ENCODE data around the gene PLEKHA8.
"Not testable (repeated sequence)": the region's sequence is repeated elsewhere in the genome, so short reads cannot be mapped to it uniquely, and the experiment has no call there.

The PLEKHA8 gene

DNA sequence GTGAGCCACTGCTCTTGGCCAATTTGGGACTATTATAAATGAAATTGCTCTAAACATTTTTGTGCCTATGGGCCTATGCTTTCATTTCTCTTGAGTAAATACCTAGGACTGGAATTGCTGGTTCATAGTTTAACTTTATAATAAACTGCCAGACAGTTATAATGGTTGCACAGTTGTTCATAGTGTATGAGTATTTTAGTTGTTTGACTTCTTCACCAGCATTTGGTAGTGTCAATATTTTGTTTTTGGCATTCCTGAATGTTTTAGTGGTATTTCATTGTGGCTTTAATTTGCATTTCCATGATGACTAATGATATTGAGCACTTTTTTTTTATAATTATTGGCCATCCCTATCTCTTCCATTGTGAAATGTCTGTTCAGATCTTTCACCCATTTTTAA is 29.5 kb downstream of the PLEKHA8 start:
- H3K27ac ChIP-seq = no peak overlapping the region
- no peaks in the 10 kb centered on the region for H3K4me1 ChIP-seq
- no peak overlapping the region for H3K4me3 ChIP-seq
- no peaks in the 10 kb centered on the region for H3K27me3 ChIP-seq
- no peak overlapping the region for H3K4me2 ChIP-seq
- H3K9me3 ChIP-seq = no peaks in the 10 kb centered on the region
- peaks cover 67% of the 10 kb centered on the region for H3K36me3 ChIP-seq
- H3K9ac ChIP-seq = no peak overlapping the region
- no peak for TF ChIP-seq Cebpa-rat (IDR thresholded peaks at IDR 0.05)
- no peaks in the 10 kb centered on the region for H4K20me1 ChIP-seq

DNA sequence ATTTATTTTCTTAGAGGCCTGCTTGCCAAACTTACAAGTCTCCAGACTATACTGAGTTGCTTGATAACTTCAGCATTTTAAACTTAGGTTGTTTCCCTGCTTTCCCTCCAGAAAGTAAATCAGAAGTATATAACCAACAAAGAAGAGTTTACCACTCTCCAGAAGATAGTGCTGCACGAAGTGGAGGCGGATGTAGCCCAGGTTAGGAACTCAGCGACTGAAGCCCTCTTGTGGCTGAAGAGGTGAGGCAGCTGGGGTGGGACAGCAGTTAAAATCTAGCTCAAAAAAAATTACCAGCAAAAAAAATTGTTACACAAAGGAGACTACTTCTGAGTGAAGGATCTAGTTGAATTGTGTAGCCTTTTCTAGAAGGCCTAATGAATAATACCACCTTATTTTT is 33.6 kb downstream of the PLEKHA8 start:
- H3K9me3 ChIP-seq, H3K4me3 ChIP-seq, H3K27me3 ChIP-seq, H3K27ac ChIP-seq, H3K4me1 ChIP-seq, H3K4me2 ChIP-seq, H3K9ac ChIP-seq, H4K20me1 ChIP-seq: not testable (repeated sequence)
- H3K36me3 ChIP-seq = peaks cover 69% of the 10 kb centered on the region

- Histone ChIP-seq H3K9ac (no peak overlapping the region), H3K4me1 (no peaks in the 10 kb centered on the region), H3K36me3 (peaks cover 70% of the 10 kb centered on the region), H4K20me1 (no peaks in the 10 kb centered on the region), H3K27ac (no peak overlapping the region), H3K4me2 (no peak overlapping the region), H3K9me3 (no peaks in the 10 kb centered on the region), H3K27me3 (no peaks in the 10 kb centered on the region), H3K4me3 (no peak overlapping the region)
- TF ChIP-seq Cebpa-rat (IDR thresholded peaks at IDR 0.05) = no peak
Measured at GRCh38 chr7:30062587-30062986, 34.4 kb downstream of the PLEKHA8 start.

- no peak overlapping the region for H3K27ac ChIP-seq
- H3K4me3 ChIP-seq = no peak overlapping the region
- no peaks in the 10 kb centered on the region for H4K20me1 ChIP-seq
- no peaks in the 10 kb centered on the region for H3K4me1 ChIP-seq
- no peaks in the 10 kb centered on the region for H3K27me3 ChIP-seq
- TF ChIP-seq Cebpa-rat (IDR thresholded peaks at IDR 0.05) = no peak
- no peak overlapping the region for H3K9ac ChIP-seq
- H3K4me2 ChIP-seq = no peak overlapping the region
- H3K9me3 ChIP-seq = no peaks in the 10 kb centered on the region
- H3K36me3 ChIP-seq = peaks cover 81% of the 10 kb centered on the region
Measured at GRCh38 chr7:30065746-30066145, 37.5 kb downstream of the PLEKHA8 start.

- no peak overlapping the region for H3K27ac ChIP-seq
- no peaks in the 10 kb centered on the region for H4K20me1 ChIP-seq
- no peak for TF ChIP-seq Cebpa-rat (IDR thresholded peaks at IDR 0.05)
- no peak overlapping the region for H3K4me2 ChIP-seq
- no peaks in the 10 kb centered on the region for H3K9me3 ChIP-seq
- H3K36me3 ChIP-seq = peaks cover 86% of the 10 kb centered on the region
- H3K27me3 ChIP-seq = no peaks in the 10 kb centered on the region
- H3K9ac ChIP-seq = no peak overlapping the region
- no peaks in the 10 kb centered on the region for H3K4me1 ChIP-seq
- H3K4me3 ChIP-seq = no peak overlapping the region
Measured at GRCh38 chr7:30066687-30067086, 38.5 kb downstream of the PLEKHA8 start.

GRCh38 chr7:30068117-30068516 is 39.9 kb downstream of the PLEKHA8 start:
- Histone ChIP-seq H3K27me3 (no peaks in the 10 kb centered on the region), H4K20me1 (no peaks in the 10 kb centered on the region), H3K9ac (no peak overlapping the region), H3K4me2 (no peak overlapping the region), H3K36me3 (peaks cover 81% of the 10 kb centered on the region), H3K27ac (no peak overlapping the region), H3K4me3 (no peak overlapping the region), H3K9me3 (no peaks in the 10 kb centered on the region), H3K4me1 (no peaks in the 10 kb centered on the region)
- no peak for TF ChIP-seq Cebpa-rat (IDR thresholded peaks at IDR 0.05)

GRCh38 chr7:30069096-30069867 is 41.1 kb downstream of the PLEKHA8 start:
- H4K20me1 ChIP-seq = no peaks in the 10 kb centered on the region
- no peaks in the 10 kb centered on the region for H3K9me3 ChIP-seq
- H3K4me1 ChIP-seq = no peaks in the 10 kb centered on the region
- no peak overlapping the region for H3K27ac ChIP-seq
- H3K4me2 ChIP-seq = no peak overlapping the region
- no peak overlapping the region for H3K9ac ChIP-seq
- no peak overlapping the region for H3K4me3 ChIP-seq
- no peaks in the 10 kb centered on the region for H3K27me3 ChIP-seq
- TF ChIP-seq Cebpa-rat (IDR thresholded peaks at IDR 0.05) = no peak
- peaks cover 69% of the 10 kb centered on the region for H3K36me3 ChIP-seq

DNA sequence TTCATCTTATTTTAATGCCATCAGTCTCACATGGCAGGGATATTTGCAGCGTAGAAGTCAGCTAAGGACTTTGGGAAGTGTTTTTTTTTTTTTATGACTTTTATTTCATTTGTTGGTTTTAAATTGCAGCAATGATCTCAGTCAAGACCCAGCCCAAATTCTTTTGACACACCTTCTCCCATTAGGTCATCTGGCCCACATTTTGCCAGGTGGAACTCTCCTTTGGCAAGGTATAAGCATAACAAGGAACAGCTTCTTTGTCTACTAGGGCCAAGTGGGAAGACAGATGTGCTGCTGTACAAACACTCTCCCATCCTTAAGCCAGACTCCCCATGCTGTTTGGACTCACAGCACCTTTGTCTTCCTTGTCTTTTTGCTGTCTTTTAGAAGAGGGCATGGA is 41.8 kb downstream of the PLEKHA8 start:
- H3K9me3 ChIP-seq = no peaks in the 10 kb centered on the region
- H3K4me1 ChIP-seq = no peaks in the 10 kb centered on the region
- H3K4me2 ChIP-seq = no peak overlapping the region
- H3K9ac ChIP-seq = no peak overlapping the region
- no peaks in the 10 kb centered on the region for H3K27me3 ChIP-seq
- no peak overlapping the region for H3K27ac ChIP-seq
- 0 out of 2 replicates have a peak, but pooled peaks cover 8% of the 10 kb centered on the region for H4K20me1 ChIP-seq
- peaks cover 67% of the 10 kb centered on the region for H3K36me3 ChIP-seq
- TF ChIP-seq Cebpa-rat (IDR thresholded peaks at IDR 0.05) = no peak
- no peak overlapping the region for H3K4me3 ChIP-seq

DNA sequence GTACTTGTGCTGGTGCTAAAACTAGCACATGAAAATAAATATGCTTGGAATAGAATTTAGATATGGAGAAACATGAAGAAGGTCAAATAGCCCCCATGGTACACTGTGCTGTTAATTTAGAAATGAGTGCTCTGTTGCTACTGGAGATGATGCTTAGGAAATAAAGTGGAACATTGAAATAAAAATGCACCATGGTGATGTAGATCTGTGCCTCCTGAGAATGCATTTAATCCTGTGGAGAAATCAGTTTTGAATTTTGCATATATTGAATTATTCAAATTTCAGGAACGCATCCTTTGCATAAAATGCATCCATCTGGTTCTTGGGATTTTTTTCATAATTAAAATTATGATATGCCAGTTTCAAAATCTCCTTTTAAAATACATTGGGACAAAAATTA is 44.5 kb downstream of the PLEKHA8 start:
- H3K4me3 ChIP-seq = no peak overlapping the region
- no peaks in the 10 kb centered on the region for H3K4me1 ChIP-seq
- H4K20me1 ChIP-seq = 0 out of 2 replicates have a peak, but pooled peaks cover 13% of the 10 kb centered on the region
- no peak overlapping the region for H3K27ac ChIP-seq
- H3K9me3 ChIP-seq = no peaks in the 10 kb centered on the region
- H3K36me3 ChIP-seq = peaks cover 54% of the 10 kb centered on the region
- H3K4me2 ChIP-seq = no peak overlapping the region
- no peaks in the 10 kb centered on the region for H3K27me3 ChIP-seq
- no peak for TF ChIP-seq Cebpa-rat (IDR thresholded peaks at IDR 0.05)
- H3K9ac ChIP-seq = no peak overlapping the region

GRCh38 chr7:30074422-30075030 is 46.3 kb downstream of the PLEKHA8 start:
- no peak for TF ChIP-seq Cebpa-rat (IDR thresholded peaks at IDR 0.05)
- Histone ChIP-seq H3K27me3 (no peaks in the 10 kb centered on the region), H3K9ac (no peak overlapping the region), H3K36me3 (peaks cover 57% of the 10 kb centered on the region), H3K4me2 (no peak overlapping the region), H3K4me3 (no peak overlapping the region), H3K9me3 (no peaks in the 10 kb centered on the region), H3K4me1 (no peaks in the 10 kb centered on the region), H3K27ac (no peak overlapping the region), H4K20me1 (0 out of 2 replicates have a peak, but pooled peaks cover 13% of the 10 kb centered on the region)

Data from BLaER1 (cell line).